H1 (cell line): ENCODE results near the gene CFAP97. TPM values are rescaled to one million over a fixed set of nuclear protein-coding genes. Genes with fewer than 3 reads are reported as not detected.

Source experiments
- CTCF ChIA-PET: fragments of 300-600 bp; sonication (Branson Sonifier 250); formaldehyde crosslinking; loops from one replicate; lab custom pipeline; 2021; ENCODE audit not compliant: partially characterized antibody; lab: Charles Lee
- POLR2A ChIA-PET: fragments of 300-600 bp; sonication (Branson Sonifier 250); formaldehyde crosslinking; loops from one replicate; lab custom pipeline; 2021; ENCODE audit warnings: inconsistent platforms; ENCODE audit not compliant: partially characterized antibody; lab: Charles Lee
- DNase-seq, 2 experiments: peaks; one replicate each; pipeline versions ENCODE4 v3.0.0 to v3.0.0-alpha.2; 2010 to 2022; ENCODE audit warnings: low spot score in 2 of 2, low read depth in 1 of 2, mixed read lengths in 1 of 2
- FAIRE-seq: peaks from 2 replicates; lab custom pipeline; 2011; peaks lifted over from hg19 to GRCh38; lab: Jason Lieb, UNC
- H2AFZ ChIP-seq: 2 replicates; pipeline ENCODE4 v1.8.1; 2012; ENCODE audit warnings: low read length, inconsistent platforms
- H2AK5ac ChIP-seq: 2 replicates; pipeline ENCODE4 v1.6.1; 2013; ENCODE audit warnings: low read depth, low read length
- H2BK120ac ChIP-seq: replicated peaks from 2 replicates; pipeline ENCODE3; 2013; ENCODE audit warnings: low read depth, low read length, inconsistent platforms
- H2BK12ac ChIP-seq: 2 replicates; pipeline ENCODE4 v1.6.1; 2013; ENCODE audit warnings: low read depth, low read length
- H2BK15ac ChIP-seq: 2 replicates; pipeline ENCODE4 v1.6.1; 2013; ENCODE audit warnings: low read length
- H2BK20ac ChIP-seq: 2 replicates; pipeline ENCODE4 v1.6.1; 2013; ENCODE audit warnings: low read length
- H2BK5ac ChIP-seq: 2 replicates; pipeline ENCODE4 v1.6.1; 2013; ENCODE audit warnings: low read depth, low read length
- H3K14ac ChIP-seq: 2 replicates; pipeline ENCODE4 v1.6.1; 2013; ENCODE audit warnings: inconsistent platforms; ENCODE audit not compliant: insufficient read length
- H3K18ac ChIP-seq: 2 replicates; pipeline ENCODE4 v1.6.1; 2013; ENCODE audit warnings: low read length; ENCODE audit errors: extremely low read depth
- H3K23ac ChIP-seq: 2 replicates; pipeline ENCODE4 v1.6.1; 2013; ENCODE audit warnings: inconsistent platforms; ENCODE audit not compliant: insufficient read length
- H3K23me2 ChIP-seq: 2 replicates; pipeline ENCODE4 v1.6.1; 2013; ENCODE audit warnings: low read depth, low read length
- H3K27ac ChIP-seq: 2 replicates; pipeline ENCODE4 v1.6.1; 2011; ENCODE audit warnings: low read depth, low read length, inconsistent platforms
- H3K27me3 ChIP-seq, 4 experiments: replicated peaks in 1 of 4; 1 replicate in 1 of 4; 2 replicates in 3 of 4; pipeline versions ENCODE4 v1.6.1 to v1.8.1; 2011 to 2013; ENCODE audit warnings: low read length in 3 of 4, mild to moderate bottlenecking in 3 of 4, inconsistent platforms in 2 of 4, mixed read lengths in 2 of 4, moderate library complexity in 1 of 4; ENCODE audit not compliant: control insufficient read depth in 3 of 4, insufficient read depth in 3 of 4; ENCODE audit errors: extremely low read depth in 1 of 4
- H3K36me3 ChIP-seq, 4 experiments: 2 replicates each; pipeline versions ENCODE4 v1.6.1 to v1.8.1; 2011 to 2013; ENCODE audit warnings: mild to moderate bottlenecking in 4 of 4, low read length in 3 of 4, moderate library complexity in 2 of 4, control low read depth in 1 of 4, inconsistent platforms in 1 of 4; ENCODE audit not compliant: insufficient read depth in 4 of 4, control insufficient read depth in 2 of 4
- H3K4ac ChIP-seq: replicated peaks from 2 replicates; pipeline ENCODE3; 2013; ENCODE audit warnings: low read length, low read depth, mixed read lengths, inconsistent platforms; ENCODE audit not compliant: insufficient read length
- H3K4me1 ChIP-seq, 4 experiments: replicated peaks in 1 of 4; 1 replicate in 1 of 4; 2 replicates in 3 of 4; pipeline versions ENCODE4 v1.6.1 to v1.8.1; 2011 to 2013; ENCODE audit warnings: low read length in 3 of 4, inconsistent platforms in 2 of 4, mixed read lengths in 1 of 4; ENCODE audit not compliant: insufficient read depth in 4 of 4, control insufficient read depth in 3 of 4
- H3K4me2 ChIP-seq, 2 experiments: 2 replicates each; pipeline versions ENCODE4 v1.6.1 to v1.8.1; 2011 to 2013; ENCODE audit warnings: low read depth in 2 of 2, low read length in 2 of 2, control low read depth in 1 of 2, inconsistent platforms in 1 of 2, mild to moderate bottlenecking in 1 of 2; ENCODE audit not compliant: insufficient read depth in 1 of 2
- H3K4me3 ChIP-seq, 4 experiments: fragments of 200-600, 300-600 bp in 1 of 4; sonication (generic), shearing (Covaris generic), sonication (Bioruptor Twin) in 1 of 4; 2 replicates each; pipeline versions ENCODE4 v1.5.1 to v1.8.1; 2011 to 2016; ENCODE audit warnings: low read length in 4 of 4, low read depth in 3 of 4, control low read depth in 2 of 4, inconsistent platforms in 2 of 4, mild to moderate bottlenecking in 2 of 4, mixed read lengths in 1 of 4, moderate library complexity in 1 of 4; ENCODE audit not compliant: insufficient read depth in 2 of 4; ENCODE audit errors: extremely low read depth in 1 of 4
- H3K56ac ChIP-seq: replicated peaks from 2 replicates; pipeline ENCODE3; 2013; ENCODE audit warnings: low read depth, mild to moderate bottlenecking, mixed read lengths, low read length, inconsistent platforms; ENCODE audit not compliant: insufficient read length
- H3K79me1 ChIP-seq: 2 replicates; pipeline ENCODE4 v1.6.1; 2013; ENCODE audit warnings: low read depth, low read length, control low read depth
- H3K79me2 ChIP-seq, 2 experiments: 2 replicates each; pipeline versions ENCODE4 v1.6.1 to v1.8.1; 2012 to 2013; ENCODE audit warnings: low read length in 2 of 2, mild to moderate bottlenecking in 2 of 2, inconsistent platforms in 1 of 2; ENCODE audit not compliant: insufficient read depth in 2 of 2, control insufficient read depth in 1 of 2
- H3K9ac ChIP-seq, 4 experiments: replicated peaks in 1 of 4; 1 replicate in 1 of 4; 2 replicates in 3 of 4; pipeline versions ENCODE4 v1.6.1 to v1.8.1; 2011 to 2013; ENCODE audit warnings: low read depth in 3 of 4, low read length in 3 of 4, control low read depth in 2 of 4, mild to moderate bottlenecking in 2 of 4, moderate library complexity in 2 of 4, inconsistent platforms in 1 of 4; ENCODE audit errors: extremely low read depth in 1 of 4
- H3K9me3 ChIP-seq, 2 experiments: 2 replicates each; pipeline versions ENCODE4 v1.6.1 to v1.8.1; 2012 to 2013; ENCODE audit warnings: mild to moderate bottlenecking in 2 of 2, moderate library complexity in 2 of 2, control low read depth in 1 of 2, inconsistent platforms in 1 of 2, low read depth in 1 of 2, low read length in 1 of 2, mixed read lengths in 1 of 2; ENCODE audit not compliant: insufficient read depth in 2 of 2
- H4K20me1 ChIP-seq, 2 experiments: replicated peaks in 1 of 2; 2 replicates each; pipeline versions ENCODE3 to v1.8.1; 2011 to 2013; ENCODE audit warnings: inconsistent platforms in 2 of 2, low read length in 2 of 2, mild to moderate bottlenecking in 1 of 2; ENCODE audit not compliant: insufficient read depth in 2 of 2, control insufficient read depth in 1 of 2
- H4K5ac ChIP-seq: 2 replicates; pipeline ENCODE4 v1.6.1; 2013; ENCODE audit warnings: low read length, low read depth, mixed read lengths, inconsistent platforms; ENCODE audit not compliant: insufficient read length
- H4K8ac ChIP-seq: 2 replicates; pipeline ENCODE4 v1.8.0; 2013; ENCODE audit warnings: mild to moderate bottlenecking, moderate library complexity, low read length, inconsistent platforms; ENCODE audit not compliant: insufficient read depth; ENCODE audit errors: extremely low read depth
- H4K91ac ChIP-seq: replicated peaks from 2 replicates; pipeline ENCODE3; 2013; ENCODE audit warnings: low read length, mixed read lengths, inconsistent platforms; ENCODE audit not compliant: insufficient read length
- ASH2L ChIP-seq: fragments of 200-600, 300-600 bp; sonication (generic); IDR thresholded peaks from one replicate; pipeline ENCODE4 v1.7.1; 2017; ENCODE audit warnings: low read length
- BCL11A ChIP-seq, 2 experiments: IDR thresholded peaks; one replicate each; pipeline ENCODE4 v1.6.1; 2011; ENCODE audit warnings: low read depth in 2 of 2, low read length in 2 of 2, mild to moderate bottlenecking in 2 of 2
- CEBPB ChIP-seq: IDR thresholded peaks from 2 replicates; pipeline ENCODE4 v1.6.1; 2012; ENCODE audit warnings: low read depth, low read length
- SP2 ChIP-seq: IDR thresholded peaks from 2 replicates; pipeline ENCODE4 v1.6.1; 2012; ENCODE audit warnings: mild to moderate bottlenecking, low read length, inconsistent platforms
- WGBS, 2 experiments: shearing (Covaris generic) in 1 of 2; methylation state at CpG; one replicate each; pipeline versions ENCODE4 v1.1.6 to v1.1.7; 2013 to 2015; ENCODE audit warnings: low lambda C conversion rate in 2 of 2, mixed read lengths in 2 of 2, inconsistent platforms in 1 of 2, low coverage in 1 of 2, missing lambda C conversion rate in 1 of 2; ENCODE audit not compliant: insufficient replicate concordance in 2 of 2, insufficient coverage in 1 of 2, insufficient read length in 1 of 2; ENCODE audit errors: extremely low coverage in 1 of 2, missing lambda C conversion rate in 1 of 2; 5-methylcytosine and 5-hydroxymethylcytosine counted together
- polyA plus RNA-seq, 7 experiments: library from polyadenylated mRNA; depleted of rRNA in 3 of 7; stranded (reverse) in 5 of 7; unstranded in 2 of 7; fragments of >200 nt in 5 of 7; fragments of 200-250 nt in 2 of 7; gene quantifications; 1 replicate in 5 of 7; 2 replicates in 1 of 7; 4 replicates in 1 of 7; pipeline versions ENCODE4 v1.2.1 to v1.2.3, GENCODE V29; 2011 to 2013; ENCODE audit warnings: missing spikeins in 2 of 7, mixed read lengths in 2 of 7
- total RNA-seq: library from RNA; stranded (reverse); fragmentation: NEBNext Ultra II Directional; extraction: Animal tissue kit (Norgen Biotek cat#: 25700); gene quantifications from 2 replicates; pipeline ENCODE4 v1.2.1, GENCODE V29; 2021
- TF ChIP-seq, protein P1 (sequence below): IDR thresholded peaks from 2 replicates; pipeline ENCODE4 v1.6.1; 2012; ENCODE audit warnings: inconsistent platforms

The CFAP97 gene
- total and polyA plus RNA-seq, 2 of the 8 experiments (the other 6 are each of a cell fraction or from before 2014, with no cell fraction given) = 9.2 to 40.4 TPM

DNA sequence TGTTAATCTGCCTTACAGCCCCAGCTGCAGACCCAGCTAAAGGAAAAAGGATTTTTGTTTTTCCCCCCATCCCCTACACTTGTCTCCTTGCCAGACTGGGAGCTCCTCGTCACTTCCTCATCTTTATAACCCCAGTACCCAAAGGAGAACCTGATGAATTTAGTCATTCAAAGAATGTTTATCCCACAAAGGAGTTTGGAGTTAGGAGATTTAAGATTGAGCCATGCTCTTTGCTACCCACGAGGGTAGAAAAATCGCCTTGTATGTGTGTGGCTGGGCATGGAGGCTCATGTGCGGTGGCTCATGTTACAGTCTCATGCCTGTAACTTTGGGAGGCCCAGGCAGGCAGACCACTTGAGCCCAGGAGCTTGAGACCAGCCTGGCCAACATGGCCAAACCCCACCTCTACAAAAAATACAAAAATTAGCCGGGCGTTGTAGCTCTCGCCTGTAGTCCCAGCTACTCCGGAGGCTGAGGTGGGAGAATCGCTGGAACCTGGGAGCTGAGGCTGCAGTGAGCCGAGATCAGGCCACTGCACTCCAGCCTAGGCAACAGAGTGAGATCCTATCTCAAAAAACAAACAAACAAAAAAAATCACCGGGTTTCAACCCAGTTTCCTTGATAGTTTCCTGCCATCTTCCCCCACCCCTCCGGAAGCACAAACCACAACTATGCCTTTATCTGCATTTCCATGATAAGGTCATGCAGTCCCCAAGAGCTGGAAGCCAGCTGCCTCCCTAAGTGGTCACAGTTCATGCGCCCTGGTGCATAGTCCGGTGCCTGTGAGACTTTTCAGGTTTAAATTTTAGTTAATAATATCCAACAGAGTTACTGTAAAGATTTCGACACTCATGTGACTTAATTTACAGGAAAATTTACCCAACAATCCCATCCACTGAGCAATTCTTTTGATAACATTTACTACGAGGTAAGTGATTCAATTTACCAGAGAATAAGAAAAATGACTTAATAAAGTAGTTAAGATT lies 1.5 kb downstream of the CFAP97 start:
- CTCF ChIA-PET = interaction anchor here (0.6 to 2.1 kb wide), 8 partner anchors 10 to 1028 kb away, joined by 3 to 14 read pairs (median 3); no protein-coding TSS in a partner anchor
- FAIRE-seq = no peak

More for the DNA sequence above, 1.5 kb downstream of the CFAP97 start:
- WGBS, 2 experiments = 76% methylated on average over 16 of the region's 16 CpGs; no CpG with 5 or more reads in 1 of the 2 experiments
- Histone ChIP-seq H3K4me3 (peak overlapping the region in 1 of 4 experiments; percentile 85; a peak in 2 of 8 replicates), H4K5ac (no peak overlapping the region), H3K56ac (no peak overlapping the region), H3K23ac (no peak overlapping the region), H3K18ac (no peak overlapping the region), H3K79me2 (peaks cover 0 to 13% of the 10 kb centered on the region in 2 experiments; a peak in 1 of 4 replicates), H3K79me1 (peaks cover 3% of the 10 kb centered on the region), H4K91ac (no peak overlapping the region), H2BK12ac (peak overlapping the region; percentile 31; the same call in 1 of the 2 replicates), H3K4me2 (peak overlapping the region; percentile 32 to 77), H2BK120ac (no peak overlapping the region), H3K36me3 (no peaks in the 10 kb centered on the region), H3K4ac (no peak overlapping the region)
- TF ChIP-seq SP2 (no peak), ASH2L (no peak), BCL11A (IDR thresholded peaks at IDR 0.05; ENCODE audit: low read depth in 2 of 2, low read length in 2 of 2) (no peak), CEBPB (no peak)
- TF ChIP-seq, protein P1, sequence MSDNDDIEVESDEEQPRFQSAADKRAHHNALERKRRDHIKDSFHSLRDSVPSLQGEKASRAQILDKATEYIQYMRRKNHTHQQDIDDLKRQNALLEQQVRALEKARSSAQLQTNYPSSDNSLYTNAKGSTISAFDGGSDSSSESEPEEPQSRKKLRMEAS = 0 out of 2 replicates have a peak, but pooled peaks have one; percentile 9
- TF ChIP-seq, all 59 proteins: peak for 1
- H3K9me3 ChIP-seq = no peaks in the 10 kb centered on the region
- no peaks in the 10 kb centered on the region for H4K20me1 ChIP-seq
- H3K27ac ChIP-seq = no peak overlapping the region
- H2AK5ac ChIP-seq = no peak overlapping the region; the same call in 1 of the 2 replicates
- DNase-seq = no peak
- H3K14ac ChIP-seq = no peak overlapping the region
- no peak overlapping the region; the same call in 1 of the 2 replicates for H2BK5ac ChIP-seq
- POLR2A ChIA-PET = interaction anchor here (1.1 to 1.3 kb wide), 2 partner anchors 10 to 59 kb away, joined by 4 to 6 read pairs; partner anchors contain the start of gene SLC25A4
- no peak overlapping the region for H4K8ac ChIP-seq
- no peak overlapping the region for H3K9ac ChIP-seq
- H3K4me1 ChIP-seq = peaks cover 0 to 10% (median 6%) of the 10 kb centered on the region in 4 experiments; a peak in 4 of 7 replicates
- peaks cover 1% of the 10 kb centered on the region; the same call in 1 of the 2 replicates for H3K23me2 ChIP-seq
- H2AFZ ChIP-seq = no peak overlapping the region
- 0 out of 2 replicates have a peak overlapping the region, but pooled peaks have one; percentile 13 for H2BK20ac ChIP-seq
- H3K27me3 ChIP-seq = no peaks in the 10 kb centered on the region; a peak in 1 of 7 replicates
- peak overlapping the region; percentile 50; the same call in 1 of the 2 replicates for H2BK15ac ChIP-seq
